Measurements from ENCODE around the gene PPEF1. TPM values are rescaled to one million over a fixed set of nuclear protein-coding genes. Genes with fewer than 3 reads are reported as not detected.

Gene PPEF1, protein sequence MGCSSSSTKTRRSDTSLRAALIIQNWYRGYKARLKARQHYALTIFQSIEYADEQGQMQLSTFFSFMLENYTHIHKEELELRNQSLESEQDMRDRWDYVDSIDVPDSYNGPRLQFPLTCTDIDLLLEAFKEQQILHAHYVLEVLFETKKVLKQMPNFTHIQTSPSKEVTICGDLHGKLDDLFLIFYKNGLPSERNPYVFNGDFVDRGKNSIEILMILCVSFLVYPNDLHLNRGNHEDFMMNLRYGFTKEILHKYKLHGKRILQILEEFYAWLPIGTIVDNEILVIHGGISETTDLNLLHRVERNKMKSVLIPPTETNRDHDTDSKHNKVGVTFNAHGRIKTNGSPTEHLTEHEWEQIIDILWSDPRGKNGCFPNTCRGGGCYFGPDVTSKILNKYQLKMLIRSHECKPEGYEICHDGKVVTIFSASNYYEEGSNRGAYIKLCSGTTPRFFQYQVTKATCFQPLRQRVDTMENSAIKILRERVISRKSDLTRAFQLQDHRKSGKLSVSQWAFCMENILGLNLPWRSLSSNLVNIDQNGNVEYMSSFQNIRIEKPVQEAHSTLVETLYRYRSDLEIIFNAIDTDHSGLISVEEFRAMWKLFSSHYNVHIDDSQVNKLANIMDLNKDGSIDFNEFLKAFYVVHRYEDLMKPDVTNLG
- total RNA-seq = not detected in 2 replicates

GRCh38 chrX:18707426-18708049, at the start of gene PPEF1:
TSS of gene PPEF1 (plus strand) at chrX:18707645. CDS start at chrX:18707781, 136 bp downstream.

DNA sequence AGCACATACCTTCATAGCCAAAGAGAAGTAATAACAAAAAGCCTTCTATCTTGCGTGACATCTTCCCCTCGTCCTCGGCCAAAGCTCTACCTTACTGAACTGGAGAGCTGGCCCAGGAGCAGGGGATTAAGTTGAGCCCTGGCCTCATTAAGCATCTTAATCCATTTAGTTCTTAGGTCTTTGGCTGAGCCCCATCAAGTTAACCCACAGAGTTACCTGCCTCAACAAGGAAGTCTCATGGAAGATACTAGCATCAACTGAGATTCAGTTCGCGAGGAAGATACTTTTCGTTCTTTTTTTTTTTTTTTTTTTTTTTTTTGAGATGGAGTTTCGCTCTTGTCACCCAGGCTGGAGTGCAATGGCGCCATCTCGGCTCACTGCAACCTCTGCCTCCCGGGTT, 35.4 kb upstream of the PPEF1 start, which contains the start of gene RS1:
Gene RS1, minus strand, starts transcription at position 101 of the 400 bp plus-strand sequence. Its CDS starts 40 bp downstream, at position 61.

Other genes starting within 250 kb of the PPEF1 start
- gene RS1, start 35.5 kb upstream of the PPEF1 start, total RNA-seq = not detected in 2 replicates